Mucosa of descending colon (tissue), 3 donors: Measurements from ENCODE around the gene SPOPL. TPM values are rescaled to one million over a fixed set of nuclear protein-coding genes. Genes with fewer than 3 reads are reported as not detected.

Experiments
- ATAC-seq: fragments of 200-7000 bp; cut with Tn5 transposase; one replicate; pipeline ENCODE4 v1.9.1; 2020; ENCODE audit warnings: mild to moderate bottlenecking, moderate library complexity
- DNase-seq, 3 donors: peaks; one replicate each; pipeline ENCODE4 v3.0.0-alpha.2; 2020
- H3K36me3 ChIP-seq: fragments of 200-600 bp; one replicate; pipeline ENCODE4 v1.8.0; 2021; ENCODE audit warnings: low read depth, mild to moderate bottlenecking
- H3K4me1 ChIP-seq: fragments of 200-600 bp; one replicate; pipeline ENCODE4 v1.8.0; 2021; ENCODE audit warnings: low read depth, mild to moderate bottlenecking
- H3K4me3 ChIP-seq: fragments of 200-600 bp; one replicate; pipeline ENCODE4 v1.8.0; 2021; ENCODE audit warnings: mild to moderate bottlenecking
- H3K9me3 ChIP-seq: fragments of 200-600 bp; one replicate; pipeline ENCODE4 v1.8.0; 2021; ENCODE audit warnings: mild to moderate bottlenecking
- intact Hi-C, 2 donors: fragments of 100-400 bp; cut with DNase I in 1 of 2; cut with micrococcal nuclease in 1 of 2; formaldehyde crosslinking; loops; one replicate each; pipeline versions ENCODE4 v1.11.0 to v1.11.1; 2022; cut with DNase I, micrococcal nuclease
- total RNA-seq, 3 donors: library from RNA; stranded (reverse); fragmentation: NEBNext Ultra II Directional in 2 of 3; extraction: Animal tissue kit (Norgen Biotek cat#: 25700) in 2 of 3; gene quantifications; one replicate each; pipeline versions ENCODE4 v1.2.1 to v1.2.4, GENCODE V29; 2021 to 2023
- TF ChIP-seq, protein P1 (sequence below): fragments of 200-600 bp; IDR thresholded peaks from one replicate; pipeline ENCODE4 v1.8.0; 2022; ENCODE audit warnings: antibody characterized with exemption, mild to moderate bottlenecking
- donor health status: DM: no; HTN: no; CAD: no; lungs with moderate emphysema.
- donor health status: DM: no; HTN: no; CAD: no.
- donor health status: DM: no; HTN: yes; CAD: no.

SPOPL gene
- total RNA-seq, 3 donors from 2014 or later, result 28.3 to 45.5 (median 33.2) TPM

DNA sequence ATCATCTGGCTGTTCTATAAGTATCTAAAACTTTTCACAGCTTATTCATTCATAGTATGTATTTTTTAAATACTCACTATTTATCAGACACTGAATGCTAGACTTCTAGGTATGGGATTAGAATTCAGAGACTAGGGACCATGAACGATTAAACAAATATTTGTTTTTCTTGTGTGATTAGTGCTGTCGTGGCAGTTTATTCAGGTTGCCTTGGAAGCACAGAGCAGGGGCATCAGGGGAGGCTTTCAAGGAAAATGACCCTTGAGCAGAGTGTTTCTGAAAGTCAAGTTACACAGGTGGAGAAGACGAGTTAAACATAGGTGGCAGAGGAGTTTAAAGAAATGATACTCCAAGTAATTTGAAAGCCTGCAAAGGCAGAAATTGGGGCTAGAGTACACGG, 5.7 kb downstream of the SPOPL start:
- H3K9me3 ChIP-seq, result no peaks in the 10 kb centered on the region
- TF ChIP-seq, protein P1, sequence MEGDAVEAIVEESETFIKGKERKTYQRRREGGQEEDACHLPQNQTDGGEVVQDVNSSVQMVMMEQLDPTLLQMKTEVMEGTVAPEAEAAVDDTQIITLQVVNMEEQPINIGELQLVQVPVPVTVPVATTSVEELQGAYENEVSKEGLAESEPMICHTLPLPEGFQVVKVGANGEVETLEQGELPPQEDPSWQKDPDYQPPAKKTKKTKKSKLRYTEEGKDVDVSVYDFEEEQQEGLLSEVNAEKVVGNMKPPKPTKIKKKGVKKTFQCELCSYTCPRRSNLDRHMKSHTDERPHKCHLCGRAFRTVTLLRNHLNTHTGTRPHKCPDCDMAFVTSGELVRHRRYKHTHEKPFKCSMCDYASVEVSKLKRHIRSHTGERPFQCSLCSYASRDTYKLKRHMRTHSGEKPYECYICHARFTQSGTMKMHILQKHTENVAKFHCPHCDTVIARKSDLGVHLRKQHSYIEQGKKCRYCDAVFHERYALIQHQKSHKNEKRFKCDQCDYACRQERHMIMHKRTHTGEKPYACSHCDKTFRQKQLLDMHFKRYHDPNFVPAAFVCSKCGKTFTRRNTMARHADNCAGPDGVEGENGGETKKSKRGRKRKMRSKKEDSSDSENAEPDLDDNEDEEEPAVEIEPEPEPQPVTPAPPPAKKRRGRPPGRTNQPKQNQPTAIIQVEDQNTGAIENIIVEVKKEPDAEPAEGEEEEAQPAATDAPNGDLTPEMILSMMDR, result no peak
- H3K4me3 ChIP-seq, result no peak overlapping the region
- intact Hi-C loops, result no loop called here
- ATAC-seq (no peak), DNase-seq (no peak)
- H3K36me3 ChIP-seq, result no peaks in the 10 kb centered on the region
- H3K4me1 ChIP-seq, result peaks cover 29% of the 10 kb centered on the region

DNA sequence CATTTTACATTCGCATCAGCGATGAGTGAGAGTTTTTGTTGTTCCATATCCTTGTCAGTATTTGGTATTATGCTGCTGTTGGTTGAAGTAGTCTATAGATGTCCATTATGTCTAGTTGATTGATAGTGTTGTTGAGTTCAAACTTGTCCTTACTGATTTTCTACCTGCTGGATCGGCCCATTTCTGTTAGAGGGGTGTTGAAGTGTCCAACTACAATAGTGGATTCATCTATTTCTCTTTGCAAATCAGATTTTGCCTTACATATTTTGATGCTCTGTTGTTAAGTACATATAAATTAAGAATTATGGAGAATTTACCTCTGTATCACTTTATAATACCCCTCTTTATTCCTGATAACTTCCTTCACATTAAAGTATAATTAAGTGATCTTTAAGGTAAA, 8.7 kb downstream of the SPOPL start:
- TF ChIP-seq, protein P1, result no peak
- intact Hi-C loops, result no loop called here
- Histone ChIP-seq H3K36me3 (no peaks in the 10 kb centered on the region), H3K4me3 (no peak overlapping the region), H3K9me3 (no peaks in the 10 kb centered on the region), H3K4me1 (peaks cover 15% of the 10 kb centered on the region)
- no peak for ATAC-seq
- DNase-seq, result no peak

DNA sequence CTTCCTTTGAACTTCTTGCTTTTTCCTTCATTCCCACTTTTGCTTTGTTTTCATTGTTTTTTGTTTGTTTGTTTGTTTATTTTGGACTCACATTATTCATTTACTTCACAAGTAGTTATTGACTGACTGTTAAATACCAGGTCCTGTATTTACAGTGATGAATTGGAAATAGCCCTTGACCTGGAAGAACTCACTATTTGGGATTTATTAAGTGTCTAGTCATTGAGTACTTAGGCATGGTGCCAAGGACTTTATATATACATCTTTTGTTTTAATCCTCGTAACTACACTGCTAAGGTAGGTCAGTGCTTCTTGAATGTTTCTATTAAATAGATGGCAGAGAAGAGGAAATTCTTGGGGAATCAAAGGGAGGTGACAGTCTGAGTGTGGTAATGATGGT, 11.1 kb downstream of the SPOPL start:
- DNase-seq (no peak), ATAC-seq (no peak)
- H3K4me3 ChIP-seq, result no peak overlapping the region
- intact Hi-C loops, result no loop called here
- TF ChIP-seq, protein P1, result no peak
- H3K36me3 ChIP-seq, result no peaks in the 10 kb centered on the region
- no peaks in the 10 kb centered on the region for H3K9me3 ChIP-seq
- peaks cover 3% of the 10 kb centered on the region for H3K4me1 ChIP-seq

DNA sequence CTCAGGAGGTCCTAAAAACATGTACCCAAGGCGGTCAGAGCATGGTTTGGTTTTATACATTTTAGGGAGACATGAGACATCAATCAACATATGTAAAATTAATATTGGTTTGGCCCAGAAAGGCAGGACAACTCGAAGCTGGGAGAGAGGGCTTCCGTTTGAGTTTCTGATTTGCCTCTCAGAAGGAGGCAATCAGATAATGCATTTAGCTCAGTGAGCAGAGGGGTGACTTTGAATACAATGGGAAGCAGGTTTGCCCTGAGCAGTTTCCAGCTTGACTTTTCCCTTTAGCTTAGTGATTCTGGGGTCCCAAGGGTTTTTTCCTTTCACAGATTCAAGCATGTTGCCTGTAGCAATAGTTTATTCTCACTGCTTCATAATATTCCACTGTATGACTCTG, 12.6 kb downstream of the SPOPL start:
- ATAC-seq (no peak), DNase-seq (no peak)
- H3K36me3 ChIP-seq, result no peaks in the 10 kb centered on the region
- intact Hi-C loops, result no loop called here
- no peaks in the 10 kb centered on the region for H3K9me3 ChIP-seq
- peaks cover 3% of the 10 kb centered on the region for H3K4me1 ChIP-seq
- no peak overlapping the region for H3K4me3 ChIP-seq
- TF ChIP-seq, protein P1, result no peak

DNA sequence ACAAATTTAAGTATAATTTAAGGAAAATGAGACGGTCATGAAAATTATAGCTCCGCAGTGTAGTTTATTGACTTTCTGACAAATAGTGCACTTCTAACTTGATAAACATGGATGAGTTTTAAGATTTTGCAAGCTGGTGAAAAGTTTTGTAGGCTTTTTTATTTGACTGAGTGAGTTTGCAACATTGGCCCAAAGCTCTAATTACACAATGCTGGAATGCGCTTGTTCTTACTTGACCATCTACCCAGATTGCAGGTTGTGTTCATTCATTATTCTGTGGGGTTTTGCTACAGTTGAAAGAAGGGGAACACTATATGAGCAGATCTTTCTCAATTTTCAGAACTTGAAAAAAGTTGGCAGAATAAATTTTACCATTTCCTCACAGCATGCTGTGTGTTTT, 13.5 kb downstream of the SPOPL start:
- ATAC-seq (no peak), DNase-seq (no peak)
- no peaks in the 10 kb centered on the region for H3K36me3 ChIP-seq
- peaks cover 3% of the 10 kb centered on the region for H3K4me1 ChIP-seq
- intact Hi-C loops, result no loop called here
- no peaks in the 10 kb centered on the region for H3K9me3 ChIP-seq
- H3K4me3 ChIP-seq, result no peak overlapping the region
- TF ChIP-seq, protein P1, result no peak

DNA sequence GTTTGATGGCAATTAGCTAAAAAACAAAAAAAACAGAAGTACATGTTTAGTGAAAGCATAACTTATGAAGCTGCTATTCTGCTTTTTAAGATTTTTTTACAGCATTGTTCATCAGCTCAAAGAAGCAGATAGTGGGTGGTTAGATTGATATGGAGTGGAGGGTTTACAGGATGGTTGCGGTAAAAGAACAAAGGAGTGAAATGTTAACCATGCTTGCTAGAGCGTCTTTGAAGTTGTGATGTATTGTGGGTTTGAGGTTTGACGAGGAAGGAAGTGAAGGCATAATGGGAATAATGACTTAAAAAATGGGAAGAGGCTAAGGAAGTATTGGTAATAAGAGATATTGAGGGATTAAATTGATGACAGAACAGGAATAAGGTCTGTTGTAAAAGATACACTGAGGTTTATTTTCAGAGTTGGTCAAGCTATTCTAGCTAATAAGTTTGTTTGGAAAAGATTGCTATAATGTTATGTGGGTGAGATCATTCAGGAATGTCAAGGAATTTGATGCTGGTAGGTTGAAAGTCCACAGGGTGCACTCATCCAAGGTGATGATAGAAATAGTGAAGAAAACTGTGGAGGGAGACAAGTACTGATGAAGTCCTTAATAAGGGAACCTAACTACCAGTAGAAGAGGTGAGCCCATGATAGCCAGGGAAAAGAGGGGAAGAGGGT, 14.6 kb downstream of the SPOPL start:
- ATAC-seq (no peak), DNase-seq (no peak)
- H3K4me3 ChIP-seq, result no peak overlapping the region
- intact Hi-C loops, result no loop called here
- H3K36me3 ChIP-seq, result no peaks in the 10 kb centered on the region
- TF ChIP-seq, protein P1, result no peak
- H3K4me1 ChIP-seq, result peaks cover 3% of the 10 kb centered on the region
- no peaks in the 10 kb centered on the region for H3K9me3 ChIP-seq
